Stimulated activated CD8-positive, alpha-beta memory T cell treated with anti-CD3 and anti-CD28 coated beads, Interleukin-12 subunit alpha, Interleukin-12 subunit beta, amount 100 ng/mL, for 1 hour (primary cell): ENCODE measurements around the gene ARMH4.

Experiments used
- DNase-seq: peaks from one replicate; pipeline ENCODE4 v3.0.0-alpha.2; 2020; ENCODE audit warnings: low read depth

Gene ARMH4

GRCh38 chr14:58027904-58028303 is 124.1 kb downstream of the ARMH4 start:
- DNase-seq: no peak

- no peak for DNase-seq
These were observed 125.0 kb downstream of the ARMH4 start for GRCh38 chr14:58026967-58027366.

- DNase-seq: no peak
These were observed 125.8 kb downstream of the ARMH4 start for GRCh38 chr14:58026219-58026618.

- no peak for DNase-seq
These were observed 137.2 kb downstream of the ARMH4 start for GRCh38 chr14:58014778-58015177.

GRCh38 chr14:58002618-58003017 is 149.4 kb downstream of the ARMH4 start:
- DNase-seq: no peak

GRCh38 chr14:57999979-58000378 is 152.0 kb downstream of the ARMH4 start:
- no peak for DNase-seq

- DNase-seq: no peak
These were observed 152.5 kb downstream of the ARMH4 start for GRCh38 chr14:57999471-57999870.

- DNase-seq: no peak
These were observed 153.2 kb downstream of the ARMH4 start for GRCh38 chr14:57998766-57999165.

- DNase-seq: no peak
These were observed 160.7 kb downstream of the ARMH4 start for GRCh38 chr14:57991353-57991752.

GRCh38 chr14:57988445-57988844 is 163.6 kb downstream of the ARMH4 start:
- DNase-seq: no peak

GRCh38 chr14:57987596-57988300 is 164.3 kb downstream of the ARMH4 start:
- DNase-seq: no peak

- DNase-seq: no peak
These were observed 165.0 kb downstream of the ARMH4 start for GRCh38 chr14:57987051-57987450.

- DNase-seq: no peak
These were observed 169.0 kb downstream of the ARMH4 start for GRCh38 chr14:57982804-57983634.

GRCh38 chr14:57981817-57982560 is 170.0 kb downstream of the ARMH4 start:
- DNase-seq: no peak

- no peak for DNase-seq
These were observed 172.5 kb downstream of the ARMH4 start for GRCh38 chr14:57979376-57980048.

GRCh38 chr14:57976701-57977100 is 175.3 kb downstream of the ARMH4 start:
- no peak for DNase-seq

- no peak for DNase-seq
These were observed 177.1 kb downstream of the ARMH4 start for GRCh38 chr14:57974896-57975295.

- DNase-seq: no peak
These were observed 181.4 kb downstream of the ARMH4 start for GRCh38 chr14:57970594-57970993.

GRCh38 chr14:57970175-57970574 is 181.8 kb downstream of the ARMH4 start:
- no peak for DNase-seq

- no peak for DNase-seq
These were observed 188.9 kb downstream of the ARMH4 start for GRCh38 chr14:57963071-57963470.

GRCh38 chr14:57962325-57963035 is 189.5 kb downstream of the ARMH4 start:
- DNase-seq: no peak

- DNase-seq: no peak
These were observed 190.3 kb downstream of the ARMH4 start for GRCh38 chr14:57961786-57962060.
